ENCODE measurements around the gene COLQ.

COLQ gene

DNA sequence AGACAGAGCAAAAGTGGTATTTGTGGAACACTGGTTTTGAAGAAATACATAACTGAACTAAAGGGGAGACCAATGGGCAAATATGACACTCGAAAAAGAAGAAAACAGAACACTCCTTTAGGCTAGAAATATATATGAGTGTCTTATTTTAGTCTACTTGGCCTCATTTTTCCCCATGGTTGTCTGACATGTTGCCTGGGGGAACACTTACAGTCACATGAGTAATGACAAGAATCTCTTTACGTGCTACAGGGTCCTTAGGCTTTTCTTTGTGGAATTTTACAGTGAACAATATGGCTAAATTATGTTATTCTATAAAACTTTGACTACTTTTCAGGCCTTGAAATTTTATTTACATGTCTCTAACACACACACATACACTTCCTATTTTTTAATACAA lies 111.7 kb downstream of the COLQ start:
- no peak for DNase-seq

DNA sequence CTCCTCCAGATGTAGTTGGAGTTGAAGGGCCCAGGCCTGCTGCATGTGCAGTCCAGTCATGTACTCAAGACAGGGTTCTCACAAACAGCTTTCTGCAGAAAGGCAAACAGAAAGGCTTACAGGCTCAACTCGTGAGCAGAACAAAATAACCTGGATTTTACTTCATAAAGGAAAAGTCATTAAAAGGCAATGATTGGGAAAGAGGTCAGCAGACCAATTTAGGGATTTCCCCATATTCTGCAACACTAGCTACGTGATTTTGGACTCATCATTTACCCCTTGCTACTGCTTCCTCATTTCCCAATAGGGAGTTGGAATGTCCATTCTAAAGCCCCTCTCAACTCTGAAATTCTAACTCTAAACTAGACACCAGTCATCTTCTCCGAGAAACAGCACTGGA lies 112.3 kb downstream of the COLQ start:
- DNase-seq = no peak

DNA sequence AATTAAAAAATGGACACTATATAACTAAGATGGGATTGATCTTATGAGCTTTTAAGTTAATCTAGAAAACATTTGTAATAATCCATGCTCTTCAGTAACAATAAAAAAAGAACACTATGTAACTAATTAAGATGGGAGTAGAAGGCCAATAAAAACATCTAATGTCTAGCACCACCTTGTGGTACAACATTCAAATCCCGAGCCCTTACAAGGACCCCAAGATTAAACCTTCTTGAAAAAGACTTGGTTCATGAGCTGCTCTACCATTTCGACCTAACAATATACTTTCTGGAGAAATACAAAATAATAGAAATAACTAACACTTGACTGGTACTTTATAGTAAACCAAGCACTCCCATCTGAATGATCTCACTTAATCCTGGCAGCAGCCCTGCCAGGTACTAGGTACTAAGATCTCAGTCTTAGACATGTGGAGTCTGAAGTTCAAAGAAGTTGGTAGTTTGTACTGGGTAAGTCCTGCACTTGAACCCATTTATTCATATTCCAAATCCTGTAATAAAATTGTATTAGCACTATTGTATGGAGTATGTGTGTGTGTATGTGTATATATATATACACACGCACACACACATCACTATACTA lies 116.0 kb downstream of the COLQ start:
- DNase-seq = no peak

- DNase-seq = no peak
Observed at GRCh38 chr3:15404767-15405166, 116.7 kb downstream of the COLQ start.

DNA sequence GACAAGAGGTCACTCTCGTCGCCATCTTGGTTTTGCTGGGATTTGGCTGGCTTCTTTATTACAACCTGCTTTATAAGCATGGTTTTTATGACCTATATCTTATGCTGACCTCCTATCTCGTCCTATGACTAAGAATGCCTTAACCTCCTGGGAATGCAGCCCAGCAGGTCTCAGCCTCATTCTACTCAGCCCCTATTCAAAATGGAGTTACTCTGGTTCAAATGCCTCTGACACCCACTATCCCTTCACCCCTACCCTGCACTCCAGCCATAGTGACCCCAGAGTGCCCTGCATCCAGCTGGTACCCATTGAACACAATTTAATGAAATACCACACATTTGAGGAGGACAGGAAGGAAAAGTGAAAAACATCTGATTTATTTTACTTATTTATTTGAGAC lies 117.5 kb downstream of the COLQ start:
- DNase-seq = no peak

DNA sequence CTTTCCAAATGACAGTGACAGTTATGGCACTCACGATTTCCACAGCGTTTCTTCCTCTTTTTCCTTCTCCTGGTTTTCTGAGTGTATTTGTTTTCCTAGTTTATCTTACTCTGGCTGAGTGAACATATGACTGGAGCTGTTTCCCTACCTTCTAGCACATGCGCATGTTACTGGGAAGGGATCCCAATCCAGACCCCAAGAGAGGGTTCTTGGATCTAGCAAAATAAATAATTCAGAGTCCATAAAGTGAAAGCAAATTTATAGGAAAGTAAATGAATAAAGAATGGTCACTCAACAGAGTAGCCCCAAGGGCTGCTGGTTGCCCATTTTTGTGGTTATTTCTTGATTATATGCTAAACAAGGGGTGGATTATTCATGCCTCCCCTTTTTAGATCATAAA lies 118.0 kb downstream of the COLQ start:
- DNase-seq = no peak

DNA sequence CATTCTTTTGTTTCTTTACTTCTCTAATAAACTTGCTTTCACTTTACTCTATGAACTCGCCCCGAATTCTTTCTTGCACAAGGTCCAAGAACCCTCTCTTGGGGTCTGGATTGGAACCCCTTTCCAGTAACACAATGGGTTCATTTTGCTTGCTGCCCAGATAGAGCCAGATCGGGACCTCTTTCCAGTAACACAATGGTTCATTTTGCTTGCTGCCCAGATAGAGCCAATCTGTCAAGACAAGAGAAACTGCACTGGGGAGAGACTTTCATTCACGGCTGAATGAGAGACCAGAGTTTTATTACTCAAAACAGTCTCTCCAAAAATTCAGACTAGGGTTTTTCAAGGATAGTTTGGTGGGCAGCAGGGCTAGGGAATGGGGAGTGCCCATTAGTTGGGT lies 119.6 kb downstream of the COLQ start:
- no peak for DNase-seq
